Gastrocnemius medialis (tissue), 4 donors: ENCODE measurements around the gene ACCSL. TPM values are rescaled to one million over a fixed set of nuclear protein-coding genes. Genes with fewer than 3 reads are reported as not detected.

ENCODE experiments used
- ATAC-seq, 2 donors: fragments of 150-250 bp; one replicate each; pipeline ENCODE4 v1.9.1; 2016
- DNase-seq, 2 donors: peaks; one replicate each; pipeline ENCODE4 v3.0.0-alpha.2; 2019
- H3K27ac ChIP-seq, 4 donors: fragments of 200-600 bp; sonication (generic); 1 replicate in 1 of 4; 2 replicates in 3 of 4; pipeline ENCODE4 v1.5.1; 2016 to 2018; ENCODE audit warnings: mild to moderate bottlenecking in 2 of 4, moderate library complexity in 1 of 4
- H3K27me3 ChIP-seq, 3 donors: fragments of 200-600 bp; sonication (generic) in 2 of 3; 1 replicate in 1 of 3; 2 replicates in 2 of 3; pipeline versions ENCODE4 v1.5.1 to v1.6.0; 2016 to 2019; ENCODE audit warnings: mild to moderate bottlenecking in 1 of 3, moderate library complexity in 1 of 3
- H3K36me3 ChIP-seq, 2 donors: fragments of 200-600 bp; sonication (generic) in 1 of 2; one replicate each; pipeline ENCODE4 v1.5.1; 2017 to 2018
- H3K4me1 ChIP-seq, 2 donors: fragments of 200-600 bp; sonication (generic) in 1 of 2; one replicate each; pipeline ENCODE4 v1.5.1; 2016 to 2017; ENCODE audit warnings: mild to moderate bottlenecking in 2 of 2
- H3K4me3 ChIP-seq, 4 donors: fragments of 200-600 bp; sonication (generic) in 3 of 4; 1 replicate in 1 of 4; 2 replicates in 3 of 4; pipeline ENCODE4 v1.5.1; 2016 to 2019; ENCODE audit warnings: mild to moderate bottlenecking in 2 of 4
- H3K9me3 ChIP-seq, 3 donors: fragments of 200-600 bp; sonication (generic) in 2 of 3; 1 replicate in 1 of 3; 2 replicates in 2 of 3; pipeline ENCODE4 v1.5.1; 2016 to 2019
- POLR2A ChIP-seq, 2 donors: fragments of 450-650 bp; IDR thresholded peaks; one replicate each; pipeline ENCODE4 v1.6.1; 2017; ENCODE audit warnings: antibody characterized with exemption in 2 of 2, mild to moderate bottlenecking in 2 of 2, moderate library complexity in 2 of 2
- in situ Hi-C, 4 donors: fragments of 200-750 bp; cut with MboI; loops; one replicate each; pipeline versions ENCODE4 v1.15.0 to v1.8.0; 2017; ENCODE audit warnings: low sequenced_read_pairs in 4 of 4
- intact Hi-C: fragments of 100-400 bp; cut with DNase I; formaldehyde crosslinking; loops from one replicate; pipeline ENCODE4 v1.15.1; 2023; ENCODE audit warnings: low total_unique reads
- total RNA-seq, 4 donors: library from RNA; depleted of rRNA; stranded (reverse); fragments of >200 nt; gene quantifications; one replicate each; pipeline versions ENCODE4 v1.1.0 to v1.2.3, GENCODE V29; 2016
- TF ChIP-seq, protein P1 (sequence below), 5 experiments: fragments of 450-650 bp in 3 of 5; fragments of 200-600 bp in 2 of 5; sonication (generic) in 2 of 5; IDR thresholded peaks in 4 of 5; conservative IDR thresholded peaks in 1 of 5; 1 replicate in 4 of 5; 2 replicates in 1 of 5; pipeline ENCODE4 v1.5.1; 2016 to 2019; ENCODE audit warnings: antibody characterized with exemption in 5 of 5, mild to moderate bottlenecking in 3 of 5, moderate library complexity in 3 of 5

The ACCSL gene
- total RNA-seq, 4 donors from 2014 or later: not detected

DNA sequence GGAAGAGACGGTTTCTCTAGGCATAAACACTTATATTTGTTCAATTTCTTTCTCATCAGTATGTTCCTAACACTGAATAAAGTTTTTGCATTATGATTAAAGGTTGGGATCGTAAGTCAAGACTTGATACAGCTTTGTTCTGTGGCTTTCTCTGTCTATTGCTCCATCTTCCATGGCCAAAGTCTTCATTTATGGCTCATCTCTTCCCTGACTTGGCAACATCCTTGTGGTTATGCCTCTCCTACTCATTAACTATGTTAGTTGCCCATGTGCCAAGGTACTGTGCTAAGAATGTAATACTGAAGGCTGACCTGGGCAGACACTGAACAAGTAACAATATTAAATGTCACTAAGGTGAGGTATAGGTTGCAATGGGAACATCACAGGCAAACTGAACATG is 1.6 kb upstream of the ACCSL start:
- no peak for DNase-seq
- Histone ChIP-seq H3K27me3 (no peaks in the 10 kb centered on the region), H3K9me3 (no peaks in the 10 kb centered on the region), H3K4me1 (no peaks in the 10 kb centered on the region), H3K36me3 (no peaks in the 10 kb centered on the region), H3K4me3 (no peak overlapping the region), H3K27ac (no peak overlapping the region)
- intact Hi-C loops (no loop called here), in situ Hi-C loops (loop anchor here in 1 of 4 donors (10.0 kb wide), 1 partner anchor 151 kb away; no protein-coding TSS in a partner anchor)
- TF ChIP-seq POLR2A (IDR thresholded peaks at IDR 0.05): no peak
- TF ChIP-seq, protein P1, sequence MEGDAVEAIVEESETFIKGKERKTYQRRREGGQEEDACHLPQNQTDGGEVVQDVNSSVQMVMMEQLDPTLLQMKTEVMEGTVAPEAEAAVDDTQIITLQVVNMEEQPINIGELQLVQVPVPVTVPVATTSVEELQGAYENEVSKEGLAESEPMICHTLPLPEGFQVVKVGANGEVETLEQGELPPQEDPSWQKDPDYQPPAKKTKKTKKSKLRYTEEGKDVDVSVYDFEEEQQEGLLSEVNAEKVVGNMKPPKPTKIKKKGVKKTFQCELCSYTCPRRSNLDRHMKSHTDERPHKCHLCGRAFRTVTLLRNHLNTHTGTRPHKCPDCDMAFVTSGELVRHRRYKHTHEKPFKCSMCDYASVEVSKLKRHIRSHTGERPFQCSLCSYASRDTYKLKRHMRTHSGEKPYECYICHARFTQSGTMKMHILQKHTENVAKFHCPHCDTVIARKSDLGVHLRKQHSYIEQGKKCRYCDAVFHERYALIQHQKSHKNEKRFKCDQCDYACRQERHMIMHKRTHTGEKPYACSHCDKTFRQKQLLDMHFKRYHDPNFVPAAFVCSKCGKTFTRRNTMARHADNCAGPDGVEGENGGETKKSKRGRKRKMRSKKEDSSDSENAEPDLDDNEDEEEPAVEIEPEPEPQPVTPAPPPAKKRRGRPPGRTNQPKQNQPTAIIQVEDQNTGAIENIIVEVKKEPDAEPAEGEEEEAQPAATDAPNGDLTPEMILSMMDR (IDR thresholded peaks at IDR 0.05 in 4 of 5, conservative IDR thresholded peaks at IDR 0.05 in 1 of 5): no peak
- no peak for ATAC-seq

DNA sequence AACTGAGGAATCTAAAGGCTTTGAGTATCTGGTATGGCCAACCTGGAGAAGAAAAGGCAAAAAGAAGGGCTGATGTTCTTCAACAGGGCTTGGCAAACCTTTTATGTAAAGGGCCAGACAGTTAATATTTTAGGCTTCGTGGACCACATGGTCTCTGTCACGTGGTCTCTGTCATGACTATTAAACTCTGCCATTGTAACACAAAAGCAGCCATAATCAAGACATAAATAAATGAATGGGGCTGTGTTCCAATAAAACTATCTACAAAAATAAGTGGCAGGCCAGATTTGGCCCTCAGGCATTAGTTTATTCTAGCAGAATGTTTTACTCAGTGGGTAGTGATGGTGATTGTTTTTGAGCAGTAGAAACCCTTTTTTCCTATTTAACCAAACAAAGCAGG is 483 bp upstream of the ACCSL start:
- DNase-seq (no peak), ATAC-seq (no peak)
- intact Hi-C loops: no loop called here
- no peaks in the 10 kb centered on the region for H3K27me3 ChIP-seq
- no peak for TF ChIP-seq POLR2A (IDR thresholded peaks at IDR 0.05)
- H3K9me3 ChIP-seq: no peaks in the 10 kb centered on the region
- H3K4me1 ChIP-seq: no peaks in the 10 kb centered on the region
- no peak overlapping the region for H3K27ac ChIP-seq
- H3K4me3 ChIP-seq: no peak overlapping the region
- no peaks in the 10 kb centered on the region for H3K36me3 ChIP-seq
- in situ Hi-C loops: loop anchor here in 1 of 4 donors (10.0 kb wide), 1 partner anchor 152 kb away; no protein-coding TSS in a partner anchor

DNA sequence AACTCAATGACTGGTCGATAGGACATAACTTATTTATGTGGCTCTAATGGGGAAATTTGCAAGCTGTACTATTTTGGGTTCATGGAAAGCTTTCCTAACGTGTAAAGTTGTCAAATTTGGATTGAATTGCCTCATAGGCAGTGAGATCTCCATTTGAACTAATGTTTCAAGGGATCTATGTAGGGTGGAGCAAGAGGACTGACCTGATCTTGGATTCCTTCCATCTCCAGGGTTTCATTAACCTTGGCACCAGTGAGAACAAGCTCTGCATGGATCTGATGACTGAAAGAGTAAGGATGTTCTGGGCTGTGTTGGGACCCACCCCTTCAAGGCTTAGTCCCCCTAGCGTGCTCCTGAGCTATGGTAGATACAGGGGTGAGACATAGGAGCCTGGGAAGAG is 2.1 kb downstream of the ACCSL start:
- Histone ChIP-seq H3K27ac (no peak overlapping the region), H3K36me3 (no peaks in the 10 kb centered on the region), H3K4me3 (no peak overlapping the region), H3K27me3 (no peaks in the 10 kb centered on the region), H3K9me3 (no peaks in the 10 kb centered on the region), H3K4me1 (no peaks in the 10 kb centered on the region)
- TF ChIP-seq, protein P1 (IDR thresholded peaks at IDR 0.05 in 4 of 5, conservative IDR thresholded peaks at IDR 0.05 in 1 of 5): no peak
- TF ChIP-seq POLR2A (IDR thresholded peaks at IDR 0.05): no peak
- ATAC-seq (no peak), DNase-seq (no peak)
- in situ Hi-C loops: loop anchor here in 1 of 4 donors (10.0 to 25.0 kb wide), 2 partner anchors 88 to 155 kb away; no protein-coding TSS in a partner anchor
- intact Hi-C loops: no loop called here

DNA sequence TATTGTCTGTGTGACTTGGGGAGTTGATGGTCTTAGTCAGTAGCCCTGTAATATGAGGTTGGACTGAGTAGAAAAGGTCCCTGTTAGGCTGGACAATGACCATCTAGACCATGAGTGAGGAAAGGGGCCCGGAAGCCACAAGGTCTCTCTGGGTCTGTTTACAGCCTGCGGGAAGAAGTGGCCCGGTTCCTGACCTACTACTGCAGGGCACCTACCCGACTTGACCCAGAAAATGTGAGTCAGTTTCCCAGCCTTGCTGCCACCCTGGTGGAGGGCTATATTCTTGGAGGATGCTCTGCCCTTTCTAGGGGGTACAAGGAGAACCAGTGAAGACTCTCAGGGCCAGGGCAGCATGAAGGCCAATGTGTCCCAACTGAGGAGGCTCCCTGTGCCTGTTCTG is 3.4 kb downstream of the ACCSL start:
- H3K4me1 ChIP-seq: no peaks in the 10 kb centered on the region
- H3K27me3 ChIP-seq: no peaks in the 10 kb centered on the region
- H3K9me3 ChIP-seq: no peaks in the 10 kb centered on the region
- no peak overlapping the region for H3K4me3 ChIP-seq
- in situ Hi-C loops: loop anchor here in 1 of 4 donors (25.0 kb wide), 1 partner anchor 89 kb away; no protein-coding TSS in a partner anchor
- no peaks in the 10 kb centered on the region for H3K36me3 ChIP-seq
- TF ChIP-seq POLR2A (IDR thresholded peaks at IDR 0.05): no peak
- TF ChIP-seq, protein P1 (IDR thresholded peaks at IDR 0.05 in 4 of 5, conservative IDR thresholded peaks at IDR 0.05 in 1 of 5): no peak
- DNase-seq: no peak
- intact Hi-C loops: no loop called here
- no peak for ATAC-seq
- no peak overlapping the region for H3K27ac ChIP-seq

DNA sequence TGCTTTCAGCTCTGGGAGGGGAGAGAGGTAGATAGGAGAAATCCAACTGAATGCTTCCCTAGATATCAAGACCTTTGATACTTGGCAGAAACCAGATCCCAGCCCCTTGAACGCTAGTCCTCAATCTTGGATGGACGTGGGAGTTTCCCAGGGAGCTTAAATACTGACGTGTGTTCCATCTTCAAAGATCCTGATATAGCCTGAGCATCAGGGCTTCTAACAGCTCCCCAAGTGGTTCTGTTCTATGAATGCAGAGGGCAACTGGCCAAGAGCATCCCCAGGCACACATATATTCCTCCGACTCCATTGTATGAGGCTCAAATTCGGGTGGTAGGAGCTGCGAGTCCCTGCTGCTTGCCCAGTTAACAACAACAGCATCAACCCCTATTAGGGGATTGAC is 9.6 kb downstream of the ACCSL start:
- intact Hi-C loops (no loop called here), in situ Hi-C loops (loop anchor here in 1 of 4 donors (25.0 kb wide), 1 partner anchor 95 kb away; no protein-coding TSS in a partner anchor)
- no peaks in the 10 kb centered on the region for H3K9me3 ChIP-seq
- no peak for DNase-seq
- no peaks in the 10 kb centered on the region for H3K36me3 ChIP-seq
- no peak overlapping the region for H3K4me3 ChIP-seq
- H3K27me3 ChIP-seq: no peaks in the 10 kb centered on the region
- ATAC-seq: no peak
- H3K4me1 ChIP-seq: no peaks in the 10 kb centered on the region
- no peak overlapping the region for H3K27ac ChIP-seq
- no peak for TF ChIP-seq POLR2A (IDR thresholded peaks at IDR 0.05)
- TF ChIP-seq, protein P1 (IDR thresholded peaks at IDR 0.05 in 4 of 5, conservative IDR thresholded peaks at IDR 0.05 in 1 of 5): no peak
